K562 (cell line): ENCODE measurements around the gene ZDHHC1. TPM values are rescaled to one million over a fixed set of nuclear protein-coding genes. Genes with fewer than 3 reads are reported as not detected.

Experiments used
- CCNT2 ChIP-seq: IDR thresholded peaks from 2 replicates; pipeline ENCODE4 v1.6.1; 2011; ENCODE audit warnings: borderline replicate concordance, low read depth, mild to moderate bottlenecking, moderate library complexity, mixed read lengths, low read length; ENCODE audit not compliant: insufficient read length; ENCODE audit errors: extremely low read depth
- CXXC5 ChIP-seq: fragments of 250-450 bp; sonication (Bioruptor Pico); IDR thresholded peaks from 2 replicates; pipeline ENCODE4 v1.8.0; 2022; ENCODE audit warnings: inconsistent platforms, mild to moderate bottlenecking, moderate library complexity
- ESRRB ChIP-seq: fragments of 250-450 bp; sonication (Bioruptor Pico); IDR thresholded peaks from 2 replicates; pipeline ENCODE4 v1.5.0; 2020; ENCODE audit warnings: mild to moderate bottlenecking, moderate library complexity, borderline replicate concordance
- L3MBTL2 ChIP-seq: fragments of 450-650 bp; IDR thresholded peaks from 2 replicates; pipeline ENCODE4 v1.6.1; 2016; ENCODE audit warnings: mild to moderate bottlenecking, moderate library complexity
- MYC ChIP-seq, 2 experiments: fragments of 250-450 bp in 1 of 2; sonication (Bioruptor Pico) in 1 of 2; IDR thresholded peaks; 2 replicates each; pipeline versions ENCODE4 v1.5.1 to v1.6.1; 2012 to 2021; ENCODE audit warnings: low read depth in 2 of 2, borderline replicate concordance in 1 of 2, improper control_type of control experiment in 1 of 2, low read length in 1 of 2, mild to moderate bottlenecking in 1 of 2, moderate library complexity in 1 of 2
- POLR2G ChIP-seq: fragments of 200-400 bp; formaldehyde crosslinking; IDR thresholded peaks from 2 replicates; pipeline ENCODE4 v1.6.1; 2017; ENCODE audit warnings: low read depth, mild to moderate bottlenecking, antibody characterized with exemption, low read length, moderate library complexity
- POLR2H ChIP-seq: IDR thresholded peaks from 2 replicates; pipeline ENCODE4 v1.6.1; 2016; ENCODE audit warnings: missing genetic modification characterization, low read depth, mild to moderate bottlenecking, control low read depth, missing compliant biosample characterization, moderate library complexity
- SETDB1 ChIP-seq: IDR thresholded peaks from one replicate; pipeline ENCODE4 v1.6.1; 2012; ENCODE audit warnings: low read length, control low read depth, inconsistent platforms
- SMAD4 ChIP-seq: fragments of 250-450 bp; sonication (Bioruptor Pico); conservative IDR thresholded peaks from 2 replicates; pipeline ENCODE4 v1.8.0; 2021; ENCODE audit warnings: inconsistent platforms, mild to moderate bottlenecking, moderate library complexity
- SRSF9 ChIP-seq: fragments of 200-400 bp; formaldehyde crosslinking; IDR thresholded peaks from 2 replicates; pipeline ENCODE4 v1.6.1; 2017; ENCODE audit warnings: low read depth, low read length, borderline replicate concordance
- TEAD2 ChIP-seq: fragments of 450-650 bp; IDR thresholded peaks from 2 replicates; pipeline ENCODE4 v1.6.1; 2016; ENCODE audit warnings: missing genetic modification characterization, control low read depth, missing compliant biosample characterization
- polyA plus RNA-seq, 8 experiments: library from polyadenylated mRNA; depleted of rRNA in 4 of 8; stranded (reverse) in 5 of 8; unstranded in 3 of 8; fragments of >200 nt; fragmentation: Nextera tagmentation in 2 of 8; fragmentation: Illumina TruSeq in 1 of 8; extraction: Ambion mirVana in 2 of 8; extraction: Trizol in 1 of 8; gene quantifications; 2 replicates each; pipeline versions ENCODE4 v1.2.1 to v1.2.3, GENCODE V29; 2011 to 2014; ENCODE audit warnings: inconsistent platforms in 1 of 8, missing spikeins in 1 of 8
- total RNA-seq, 7 experiments: library from RNA; depleted of rRNA in 6 of 7; stranded (reverse); fragments of >200 nt in 6 of 7; fragmentation: Illumina TruSeq in 2 of 7; extraction: Trizol in 2 of 7; gene quantifications; 2 replicates each; pipeline versions ENCODE4 v1.2.1 to v1.2.3, GENCODE V29; 2011 to 2021; ENCODE audit warnings: low replicate concordance in 1 of 7
- TF ChIP-seq, protein P1 (sequence below): fragments of 250-450 bp; sonication (Bioruptor Pico); IDR thresholded peaks from 2 replicates; pipeline ENCODE4 v1.5.0; 2021; ENCODE audit warnings: mild to moderate bottlenecking, moderate library complexity
- TF ChIP-seq, protein P2 (sequence below): sonication (generic); formaldehyde crosslinking; IDR thresholded peaks from 2 replicates; pipeline ENCODE4 v1.8.0; 2022; ENCODE audit warnings: mild to moderate bottlenecking, missing genetic modification reagents
- TF ChIP-seq, protein P3 (sequence below): IDR thresholded peaks from 2 replicates; pipeline ENCODE4 v1.6.1; 2011; ENCODE audit warnings: borderline replicate concordance, low read depth, mild to moderate bottlenecking, moderate library complexity, low read length; ENCODE audit not compliant: insufficient read depth, poor library complexity, severe bottlenecking
- TF ChIP-seq, protein P4 (sequence below): fragments of 450-650 bp; formaldehyde crosslinking; IDR thresholded peaks from 2 replicates; pipeline ENCODE4 v1.4.0; 2020; ENCODE audit warnings: mild to moderate bottlenecking, moderate library complexity

The ZDHHC1 gene
- total and polyA plus RNA-seq, 9 of the 15 experiments (the other 6 are each of a cell fraction or from before 2014, with no cell fraction given), result 0.06 to 0.77 (median 0.25) TPM; not detected in 4

DNA sequence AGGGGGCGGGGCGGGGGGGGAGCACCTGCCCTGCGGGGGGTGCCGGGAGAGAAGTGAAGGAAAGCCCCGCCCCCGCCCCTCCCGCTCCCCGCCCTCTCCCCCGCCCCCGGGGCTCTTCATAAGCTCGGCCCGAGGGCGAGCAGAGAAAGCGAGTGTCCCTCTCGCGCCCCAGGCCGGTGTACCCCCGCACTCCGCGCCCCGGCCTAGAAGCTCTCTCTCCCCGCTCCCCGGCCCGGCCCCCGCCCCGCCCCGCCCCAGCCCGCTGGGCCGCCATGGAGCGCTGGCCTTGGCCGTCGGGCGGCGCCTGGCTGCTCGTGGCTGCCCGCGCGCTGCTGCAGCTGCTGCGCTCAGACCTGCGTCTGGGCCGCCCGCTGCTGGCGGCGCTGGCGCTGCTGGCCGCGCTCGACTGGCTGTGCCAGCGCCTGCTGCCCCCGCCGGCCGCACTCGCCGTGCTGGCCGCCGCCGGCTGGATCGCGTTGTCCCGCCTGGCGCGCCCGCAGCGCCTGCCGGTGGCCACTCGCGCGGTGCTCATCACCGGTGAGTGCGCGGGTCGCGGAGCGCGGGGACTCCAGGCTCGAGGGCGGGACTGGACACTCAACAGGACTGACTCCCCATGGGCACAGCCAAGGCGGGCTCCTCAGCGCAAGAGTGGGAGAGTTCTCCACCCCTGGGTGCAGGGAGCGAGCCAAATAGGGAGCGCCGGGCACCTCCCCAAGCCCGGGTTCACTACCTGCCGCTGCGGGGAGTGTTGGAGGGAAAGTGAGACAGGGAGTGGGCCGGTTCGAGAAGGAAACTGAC, 14.9 kb upstream of the ZDHHC1 start, which contains the start of gene HSD11B2 (continued):
- TF ChIP-seq SMAD4 (peak; percentile 51; the same call in 1 of the 2 replicates), POLR2G (peak; percentile 47; the same call in 1 of the 2 replicates), CCNT2 (peak; percentile 55), L3MBTL2 (peak; percentile 41), TEAD2 (tag) (no peak), POLR2H (tag) (no peak), MYC (IDR thresholded peaks at IDR 0.05; ENCODE audit: low read depth, low read length) (peak; percentile 35), MYC (CRISPR knock-in tag; IDR thresholded peaks at IDR 0.05; ENCODE audit: borderline replicate concordance, low read depth) (no peak), CXXC5 (CRISPR knock-in tag) (peak; percentile 56; the same call in 1 of the 2 replicates), ESRRB (CRISPR knock-in tag) (no peak), SETDB1 (no peak), SRSF9 (no peak)
- TF ChIP-seq, protein P1, sequence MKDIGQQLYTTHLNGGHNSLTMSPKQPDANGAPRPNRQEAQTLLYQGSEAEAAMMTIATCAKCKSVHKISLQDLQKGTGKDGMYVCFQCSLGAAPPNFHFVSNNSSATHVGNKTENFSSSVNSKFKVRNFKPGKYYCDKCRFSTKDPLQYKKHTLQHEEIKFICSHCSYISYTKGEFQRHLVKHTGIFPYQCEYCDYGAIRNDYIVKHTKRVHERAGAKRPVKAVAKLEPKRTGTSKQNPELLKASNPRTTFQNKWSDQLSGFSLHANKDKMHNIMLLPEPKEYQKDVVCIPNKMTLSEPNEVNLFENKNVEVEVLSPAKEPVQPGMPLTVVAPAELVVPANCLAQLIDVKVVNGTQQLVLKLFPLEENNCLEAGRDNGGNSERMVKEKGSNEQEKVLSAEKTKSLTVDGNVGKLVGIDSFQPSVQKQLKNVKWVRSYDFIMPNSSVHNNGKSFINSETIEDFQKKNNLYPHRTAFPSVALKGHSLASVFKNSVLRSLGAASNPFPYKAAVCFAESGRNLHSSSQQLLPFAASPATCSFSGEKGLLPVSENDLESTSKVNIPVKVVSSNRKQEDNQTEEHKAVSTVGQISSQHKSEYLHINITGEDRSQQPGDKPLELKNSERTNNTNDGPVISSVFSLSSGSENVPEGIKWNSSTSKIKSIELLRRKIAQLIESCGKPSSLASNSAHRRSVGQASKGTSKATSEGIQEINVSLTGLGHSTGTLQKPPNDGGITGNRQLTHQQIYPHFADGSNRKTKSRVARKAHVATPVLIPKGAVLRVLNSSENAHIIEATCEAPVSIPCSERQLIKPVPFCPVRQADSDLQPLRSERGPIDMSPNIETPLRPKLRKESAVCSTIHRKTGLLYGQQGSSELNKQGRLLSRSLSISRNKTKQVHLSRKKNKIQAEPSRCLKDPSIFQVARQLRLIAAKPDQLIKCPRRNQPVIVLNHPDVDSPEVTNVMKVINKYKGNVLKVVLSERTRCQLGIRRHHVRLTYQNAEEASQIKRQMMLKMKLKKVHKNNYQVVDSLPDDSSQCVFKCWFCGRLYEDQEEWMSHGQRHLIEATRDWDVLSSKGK (CRISPR knock-in tag), result no peak
- TF ChIP-seq, protein P2, sequence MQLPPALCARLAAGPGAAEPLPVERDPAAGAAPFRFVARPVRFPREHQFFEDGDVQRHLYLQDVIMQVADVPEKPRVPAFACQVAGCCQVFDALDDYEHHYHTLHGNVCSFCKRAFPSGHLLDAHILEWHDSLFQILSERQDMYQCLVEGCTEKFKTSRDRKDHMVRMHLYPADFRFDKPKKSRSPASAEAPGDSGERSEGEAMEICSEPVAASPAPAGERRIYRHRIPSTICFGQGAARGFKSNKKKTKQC (CRISPR knock-in tag), result no peak
- TF ChIP-seq, protein P3, sequence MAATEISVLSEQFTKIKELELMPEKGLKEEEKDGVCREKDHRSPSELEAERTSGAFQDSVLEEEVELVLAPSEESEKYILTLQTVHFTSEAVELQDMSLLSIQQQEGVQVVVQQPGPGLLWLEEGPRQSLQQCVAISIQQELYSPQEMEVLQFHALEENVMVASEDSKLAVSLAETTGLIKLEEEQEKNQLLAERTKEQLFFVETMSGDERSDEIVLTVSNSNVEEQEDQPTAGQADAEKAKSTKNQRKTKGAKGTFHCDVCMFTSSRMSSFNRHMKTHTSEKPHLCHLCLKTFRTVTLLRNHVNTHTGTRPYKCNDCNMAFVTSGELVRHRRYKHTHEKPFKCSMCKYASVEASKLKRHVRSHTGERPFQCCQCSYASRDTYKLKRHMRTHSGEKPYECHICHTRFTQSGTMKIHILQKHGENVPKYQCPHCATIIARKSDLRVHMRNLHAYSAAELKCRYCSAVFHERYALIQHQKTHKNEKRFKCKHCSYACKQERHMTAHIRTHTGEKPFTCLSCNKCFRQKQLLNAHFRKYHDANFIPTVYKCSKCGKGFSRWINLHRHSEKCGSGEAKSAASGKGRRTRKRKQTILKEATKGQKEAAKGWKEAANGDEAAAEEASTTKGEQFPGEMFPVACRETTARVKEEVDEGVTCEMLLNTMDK, result peak; percentile 77
- TF ChIP-seq, protein P4, sequence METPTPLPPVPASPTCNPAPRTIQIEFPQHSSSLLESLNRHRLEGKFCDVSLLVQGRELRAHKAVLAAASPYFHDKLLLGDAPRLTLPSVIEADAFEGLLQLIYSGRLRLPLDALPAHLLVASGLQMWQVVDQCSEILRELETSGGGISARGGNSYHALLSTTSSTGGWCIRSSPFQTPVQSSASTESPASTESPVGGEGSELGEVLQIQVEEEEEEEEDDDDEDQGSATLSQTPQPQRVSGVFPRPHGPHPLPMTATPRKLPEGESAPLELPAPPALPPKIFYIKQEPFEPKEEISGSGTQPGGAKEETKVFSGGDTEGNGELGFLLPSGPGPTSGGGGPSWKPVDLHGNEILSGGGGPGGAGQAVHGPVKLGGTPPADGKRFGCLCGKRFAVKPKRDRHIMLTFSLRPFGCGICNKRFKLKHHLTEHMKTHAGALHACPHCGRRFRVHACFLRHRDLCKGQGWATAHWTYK (CRISPR knock-in tag), result no peak
